SH-SY5Y (cell line): ENCODE data around the gene MIS18A.

Source experiments
- GATA2 ChIP-seq: IDR thresholded peaks from 2 replicates; pipeline ENCODE4 v1.6.1; 2011; ENCODE audit warnings: mild to moderate bottlenecking, low read depth, low read length
- GATA3 ChIP-seq: IDR thresholded peaks from 2 replicates; pipeline ENCODE4 v1.6.1; 2011; ENCODE audit warnings: low read depth, mild to moderate bottlenecking, low read length, moderate library complexity

GRCh38 chr21:32309906-32310460 lies 31.1 kb upstream of the MIS18A start:
- TF ChIP-seq GATA3 = no peak
- no peak for TF ChIP-seq GATA2
